Measurements from ENCODE around the gene ANKS3.

GRCh38 chr16:4664538-4665418, 69.3 kb downstream of the ANKS3 start:
- TF ChIP-seq CTCF (conservative IDR thresholded peaks at IDR 0.05) (no peak), ZFX (IDR thresholded peaks at IDR 0.05) (no peak)

Measured in C4-2B (cell line).